HepG2 (cell line): ENCODE data around the gene NECTIN2. TPM values are rescaled to one million over a fixed set of nuclear protein-coding genes. Genes with fewer than 3 reads are reported as not detected.
A peak's percentile ranks its signal among the peaks of the same experiment; 100 is the strongest.

Experiments
- ATF2 ChIP-seq: sonication (generic); formaldehyde crosslinking; IDR thresholded peaks from 2 replicates; pipeline ENCODE4 v1.4.0; 2020; ENCODE audit warnings: missing genetic modification reagents
- GABPB1 ChIP-seq: IDR thresholded peaks from 2 replicates; pipeline ENCODE4 v1.6.1; 2016; ENCODE audit warnings: mild to moderate bottlenecking, missing genetic modification reagents, moderate library complexity, missing compliant biosample characterization
- HNRNPK ChIP-seq: fragments of 200-400 bp; formaldehyde crosslinking; IDR thresholded peaks from 2 replicates; pipeline ENCODE4 v1.6.1; 2018; ENCODE audit warnings: low read length, low read depth, moderate library complexity, mild to moderate bottlenecking; ENCODE audit not compliant: poor library complexity, severe bottlenecking
- KDM1A ChIP-seq: IDR thresholded peaks from 2 replicates; pipeline ENCODE4 v1.6.1; 2016; ENCODE audit warnings: missing compliant biosample characterization
- MATR3 ChIP-seq: sonication (generic); formaldehyde crosslinking; IDR thresholded peaks from 2 replicates; pipeline ENCODE4 v1.4.0; 2020; ENCODE audit warnings: missing genetic modification reagents
- MTA1 ChIP-seq: sonication (generic); formaldehyde crosslinking; IDR thresholded peaks from 2 replicates; pipeline ENCODE4 v1.4.0; 2020; ENCODE audit warnings: missing genetic modification reagents, mild to moderate bottlenecking, borderline replicate concordance
- NBN ChIP-seq: fragments of 450-650 bp; conservative IDR thresholded peaks from 2 replicates; pipeline ENCODE4 v1.6.1; 2017
- NR2C2 ChIP-seq: sonication (generic); formaldehyde crosslinking; IDR thresholded peaks from 2 replicates; pipeline ENCODE4 v1.4.0; 2020; ENCODE audit warnings: missing genetic modification reagents, mild to moderate bottlenecking, moderate library complexity, borderline replicate concordance
- PAX8 ChIP-seq: sonication (generic); formaldehyde crosslinking; IDR thresholded peaks from 2 replicates; pipeline ENCODE4 v1.8.0; 2022; ENCODE audit warnings: mild to moderate bottlenecking, missing genetic modification reagents, borderline replicate concordance
- PCBP2 ChIP-seq: fragments of 200-400 bp; formaldehyde crosslinking; optimal IDR thresholded peaks from 2 replicates; pipeline ENCODE3; 2018; ENCODE audit warnings: low read length, low read depth; ENCODE audit not compliant: poor library complexity, severe bottlenecking
- PHF21A ChIP-seq: sonication (generic); formaldehyde crosslinking; IDR thresholded peaks from 2 replicates; pipeline ENCODE4 v1.5.0; 2020; ENCODE audit warnings: mild to moderate bottlenecking, missing genetic modification reagents
- RBFOX2 ChIP-seq: fragments of 200-400 bp; formaldehyde crosslinking; IDR thresholded peaks from 2 replicates; pipeline ENCODE4 v1.6.1; 2017; ENCODE audit warnings: low read depth, mild to moderate bottlenecking, low read length
- SOX6 ChIP-seq, 2 experiments: fragments of 450-650 bp in 1 of 2; sonication (generic) in 1 of 2; formaldehyde crosslinking in 1 of 2; IDR thresholded peaks; 2 replicates each; pipeline versions ENCODE4 v1.4.0 to v1.6.1; 2017 to 2020; ENCODE audit warnings: antibody characterized with exemption in 1 of 2, mild to moderate bottlenecking in 1 of 2, missing genetic modification reagents in 1 of 2
- TOPORS ChIP-seq: sonication (generic); formaldehyde crosslinking; IDR thresholded peaks from 2 replicates; pipeline ENCODE4 v1.8.0; 2023; ENCODE audit warnings: mild to moderate bottlenecking, missing genetic modification reagents
- ZBTB38 ChIP-seq: sonication (generic); formaldehyde crosslinking; IDR thresholded peaks from 2 replicates; pipeline ENCODE4 v1.5.1; 2020; ENCODE audit warnings: mild to moderate bottlenecking, missing genetic modification reagents
- ZFAT ChIP-seq: sonication (generic); formaldehyde crosslinking; conservative IDR thresholded peaks from 2 replicates; pipeline ENCODE4 v1.8.1; 2023; ENCODE audit warnings: missing genetic modification reagents, inconsistent platforms
- ZFP37 ChIP-seq: sonication (generic); formaldehyde crosslinking; IDR thresholded peaks from 2 replicates; pipeline ENCODE4 v1.4.0; 2020; ENCODE audit warnings: missing genetic modification reagents, borderline replicate concordance
- ZNF101 ChIP-seq: sonication (generic); formaldehyde crosslinking; IDR thresholded peaks from 2 replicates; pipeline ENCODE4 v1.4.0; 2020; ENCODE audit warnings: mild to moderate bottlenecking, low read depth, missing genetic modification reagents, borderline replicate concordance
- ZNF24 ChIP-seq: fragments of 450-650 bp; IDR thresholded peaks from 2 replicates; pipeline ENCODE4 v1.6.1; 2017; ENCODE audit warnings: antibody characterized with exemption, mild to moderate bottlenecking
- ZNF274 ChIP-seq: sonication (generic); formaldehyde crosslinking; IDR thresholded peaks from 2 replicates; pipeline ENCODE4 v1.5.1; 2020; ENCODE audit warnings: mild to moderate bottlenecking, missing genetic modification reagents
- ZNF343 ChIP-seq: sonication (generic); formaldehyde crosslinking; IDR thresholded peaks from 2 replicates; pipeline ENCODE4 v1.4.0; 2020; ENCODE audit warnings: mild to moderate bottlenecking, missing genetic modification reagents
- ZNF768 ChIP-seq: sonication (generic); formaldehyde crosslinking; IDR thresholded peaks from 2 replicates; pipeline ENCODE4 v1.4.0; 2020; ENCODE audit warnings: missing genetic modification reagents
- polyA plus RNA-seq, 8 experiments: library from polyadenylated mRNA; depleted of rRNA in 3 of 8; stranded (reverse) in 7 of 8; unstranded in 1 of 8; fragments of >200 nt; fragmentation: Illumina TruSeq in 4 of 8; extraction: Trizol in 4 of 8; gene quantifications; 2 replicates each; pipeline versions ENCODE4 v1.2.1 to v1.2.3, GENCODE V29; 2011 to 2016; ENCODE audit warnings: low read depth in 4 of 8, missing spikeins in 1 of 8, mixed read lengths in 1 of 8; ENCODE audit not compliant: insufficient read depth in 1 of 8
- total RNA-seq, 5 experiments: library from RNA; depleted of rRNA; stranded (reverse); fragments of >200 nt; fragmentation: Illumina TruSeq; extraction: Trizol; gene quantifications; 2 replicates each; pipeline ENCODE4 v1.2.3, GENCODE V29; 2016; ENCODE audit warnings: low read depth in 1 of 5
- TF ChIP-seq, protein P1 (sequence below): sonication (generic); formaldehyde crosslinking; IDR thresholded peaks from 2 replicates; pipeline ENCODE4 v1.8.1; 2023; ENCODE audit warnings: mild to moderate bottlenecking, moderate library complexity, missing genetic modification reagents
- TF ChIP-seq, protein P2 (sequence below): sonication (generic); formaldehyde crosslinking; IDR thresholded peaks from 2 replicates; pipeline ENCODE4 v1.5.1; 2020; ENCODE audit warnings: missing genetic modification reagents, mild to moderate bottlenecking, borderline replicate concordance
- TF ChIP-seq, protein P3 (sequence below): sonication (generic); formaldehyde crosslinking; IDR thresholded peaks from 2 replicates; pipeline ENCODE4 v1.8.0; 2022; ENCODE audit warnings: low read depth, missing genetic modification reagents

Gene NECTIN2
- total and polyA plus RNA-seq, 2 of the 13 experiments (the other 11 are each of a cell fraction or from before 2014, with no cell fraction given) = 75.4 to 114 TPM

DNA sequence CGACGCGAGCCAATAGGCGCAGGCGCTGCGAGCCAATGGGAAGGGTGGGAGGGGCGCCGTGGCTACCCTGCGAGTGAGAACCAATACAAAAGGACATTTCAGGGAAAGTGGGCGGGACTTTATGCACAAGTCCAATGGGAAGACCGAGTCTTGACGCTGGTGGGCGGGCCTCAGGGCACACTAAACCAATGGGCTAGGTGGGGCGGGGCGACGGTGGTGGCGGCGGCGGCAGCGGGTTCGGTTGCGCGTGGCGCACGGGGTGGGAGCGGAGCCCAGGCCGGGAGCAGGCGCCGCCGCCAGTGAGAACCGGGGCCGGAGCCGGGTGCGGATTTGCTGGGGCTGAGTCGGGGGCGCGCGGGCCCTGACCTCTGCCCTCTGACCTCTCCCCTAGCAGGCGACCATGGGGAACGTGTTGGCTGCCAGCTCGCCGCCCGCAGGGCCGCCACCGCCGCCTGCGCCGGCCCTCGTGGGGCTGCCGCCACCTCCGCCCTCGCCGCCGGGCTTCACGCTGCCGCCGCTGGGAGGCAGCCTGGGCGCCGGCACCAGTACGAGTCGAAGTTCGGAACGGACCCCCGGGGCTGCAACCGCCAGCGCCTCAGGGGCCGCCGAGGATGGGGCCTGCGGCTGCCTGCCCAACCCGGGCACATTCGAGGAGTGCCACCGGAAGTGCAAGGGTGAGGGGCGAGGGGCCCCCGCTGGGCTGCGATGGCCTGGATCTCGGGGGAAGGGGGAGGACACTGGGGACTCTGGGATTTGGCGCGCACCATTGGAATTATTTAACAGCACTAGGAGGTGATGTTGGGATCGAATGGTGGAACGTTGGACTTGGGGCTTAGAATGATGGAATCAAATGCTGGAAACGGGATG is 45.2 kb downstream of the NECTIN2 start, which contains the start of gene TOMM40 (continued):
- TF ChIP-seq HNRNPK (peak; percentile 34), ZNF274 (CRISPR knock-in tag) (peak; percentile 46; the same call in 1 of the 2 replicates), GABPB1 (CRISPR knock-in tag) (peak; percentile 85), PHF21A (CRISPR knock-in tag) (no peak), PAX8 (CRISPR knock-in tag) (no peak), NBN (no peak), ZBTB38 (CRISPR knock-in tag) (peak; percentile 51; the same call in 1 of the 2 replicates), ZNF768 (CRISPR knock-in tag) (no peak), ZFAT (CRISPR knock-in tag) (no peak), RBFOX2 (peak; percentile 92), ATF2 (CRISPR knock-in tag) (no peak), PCBP2 (no peak), KDM1A (CRISPR knock-in tag) (no peak), ZNF343 (CRISPR knock-in tag) (no peak), ZFP37 (CRISPR knock-in tag) (no peak), NR2C2 (peak; percentile 98), TOPORS (CRISPR knock-in tag) (no peak), ZNF24 (no peak), ZNF101 (no peak), MTA1 (no peak), SOX6 (IDR thresholded peaks at IDR 0.05) (no peak), SOX6 (CRISPR knock-in tag; IDR thresholded peaks at IDR 0.05) (no peak), MATR3 (CRISPR knock-in tag) (no peak)
- TF ChIP-seq, protein P1, sequence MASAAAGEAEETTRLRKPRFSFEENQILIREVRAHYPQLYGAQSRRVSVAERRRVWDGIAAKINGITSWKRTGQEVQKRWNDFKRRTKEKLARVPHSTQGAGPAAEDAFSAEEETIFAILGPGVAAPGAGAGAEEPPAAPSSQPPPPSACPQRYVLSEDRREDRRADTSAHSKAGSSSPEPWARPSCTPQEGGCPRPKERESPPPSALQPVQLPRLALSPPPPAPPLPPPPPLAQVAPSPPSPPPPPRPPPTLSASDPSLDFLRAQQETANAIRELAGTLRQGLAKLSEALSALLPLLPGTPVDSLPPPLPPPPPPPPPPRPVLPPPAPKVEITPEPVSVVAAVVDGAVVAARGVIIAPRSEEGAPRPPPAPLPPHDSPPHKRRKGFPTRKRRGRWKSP (CRISPR knock-in tag) = no peak
- TF ChIP-seq, protein P2, sequence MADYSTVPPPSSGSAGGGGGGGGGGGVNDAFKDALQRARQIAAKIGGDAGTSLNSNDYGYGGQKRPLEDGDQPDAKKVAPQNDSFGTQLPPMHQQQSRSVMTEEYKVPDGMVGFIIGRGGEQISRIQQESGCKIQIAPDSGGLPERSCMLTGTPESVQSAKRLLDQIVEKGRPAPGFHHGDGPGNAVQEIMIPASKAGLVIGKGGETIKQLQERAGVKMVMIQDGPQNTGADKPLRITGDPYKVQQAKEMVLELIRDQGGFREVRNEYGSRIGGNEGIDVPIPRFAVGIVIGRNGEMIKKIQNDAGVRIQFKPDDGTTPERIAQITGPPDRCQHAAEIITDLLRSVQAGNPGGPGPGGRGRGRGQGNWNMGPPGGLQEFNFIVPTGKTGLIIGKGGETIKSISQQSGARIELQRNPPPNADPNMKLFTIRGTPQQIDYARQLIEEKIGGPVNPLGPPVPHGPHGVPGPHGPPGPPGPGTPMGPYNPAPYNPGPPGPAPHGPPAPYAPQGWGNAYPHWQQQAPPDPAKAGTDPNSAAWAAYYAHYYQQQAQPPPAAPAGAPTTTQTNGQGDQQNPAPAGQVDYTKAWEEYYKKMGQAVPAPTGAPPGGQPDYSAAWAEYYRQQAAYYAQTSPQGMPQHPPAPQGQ (CRISPR knock-in tag) = no peak
- TF ChIP-seq, protein P3, sequence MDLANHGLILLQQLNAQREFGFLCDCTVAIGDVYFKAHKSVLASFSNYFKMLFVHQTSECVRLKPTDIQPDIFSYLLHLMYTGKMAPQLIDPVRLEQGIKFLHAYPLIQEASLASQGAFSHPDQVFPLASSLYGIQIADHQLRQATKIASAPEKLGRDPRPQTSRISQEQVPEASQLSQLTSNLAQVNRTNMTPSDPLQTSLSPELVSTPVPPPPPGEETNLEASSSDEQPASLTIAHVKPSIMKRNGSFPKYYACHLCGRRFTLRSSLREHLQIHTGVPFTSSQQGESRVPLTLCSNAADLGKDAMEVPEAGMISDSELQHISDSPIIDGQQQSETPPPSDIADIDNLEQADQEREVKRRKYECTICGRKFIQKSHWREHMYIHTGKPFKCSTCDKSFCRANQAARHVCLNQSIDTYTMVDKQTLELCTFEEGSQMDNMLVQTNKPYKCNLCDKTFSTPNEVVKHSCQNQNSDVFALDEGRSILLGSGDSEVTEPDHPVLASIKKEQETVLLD (CRISPR knock-in tag) = peak; percentile 89
